HG02763 (cell line): ENCODE measurements around the gene MACROH2A2.

ENCODE experiments used
- ATAC-seq: cut with Tn5 transposase; IDR thresholded peaks from one replicate; pipeline ENCODE4 v1.9.1; 2021; ENCODE audit warnings: mild to moderate bottlenecking, moderate library complexity; ENCODE audit not compliant: unreplicated experiment

MACROH2A2 gene

GRCh38 chr10:70125918-70126552, 73.4 kb downstream of the MACROH2A2 start:
- no peak for ATAC-seq

- no peak for ATAC-seq
Observed at GRCh38 chr10:70126700-70127395, 74.2 kb downstream of the MACROH2A2 start.

GRCh38 chr10:70130878-70131559, 78.4 kb downstream of the MACROH2A2 start:
- ATAC-seq = no peak

GRCh38 chr10:70131560-70131937, 78.9 kb downstream of the MACROH2A2 start:
- no peak for ATAC-seq

- ATAC-seq = peak; percentile 71
Observed at GRCh38 chr10:70132098-70133029, 79.7 kb downstream of the MACROH2A2 start, which contains the start of gene AIFM2. TSS of gene AIFM2 (minus strand) at chr10:70132825. CDS start at chr10:70124084, 8,741 bp downstream.

- no peak for ATAC-seq
Observed at GRCh38 chr10:70135046-70135445, 82.4 kb downstream of the MACROH2A2 start.

- ATAC-seq = no peak
Observed at GRCh38 chr10:70135684-70136083, 83.0 kb downstream of the MACROH2A2 start.

- ATAC-seq = no peak
Observed at GRCh38 chr10:70137135-70137534, 84.5 kb downstream of the MACROH2A2 start.

- no peak for ATAC-seq
Observed at GRCh38 chr10:70137927-70138883, 85.6 kb downstream of the MACROH2A2 start.

- no peak for ATAC-seq
Observed at GRCh38 chr10:70139151-70139996, 86.7 kb downstream of the MACROH2A2 start.

- no peak for ATAC-seq
Observed at GRCh38 chr10:70139997-70140250, 87.3 kb downstream of the MACROH2A2 start.

- no peak for ATAC-seq
Observed at GRCh38 chr10:70140297-70140696, 87.7 kb downstream of the MACROH2A2 start.

- no peak for ATAC-seq
Observed at GRCh38 chr10:70142555-70142954, 89.9 kb downstream of the MACROH2A2 start.

- no peak for ATAC-seq
Observed at GRCh38 chr10:70144372-70145110, 91.9 kb downstream of the MACROH2A2 start.

GRCh38 chr10:70145166-70145665, 92.6 kb downstream of the MACROH2A2 start:
- ATAC-seq = peak; percentile 4

GRCh38 chr10:70145666-70146488, 93.2 kb downstream of the MACROH2A2 start:
- ATAC-seq = peak; percentile 45

- peak; percentile 94 for ATAC-seq
Observed at GRCh38 chr10:70146489-70147258, 94.0 kb downstream of the MACROH2A2 start, which contains the start of gene TYSND1. TSS of gene TYSND1 (minus strand) at chr10:70146700. CDS start at chr10:70146586, 114 bp downstream.
